GM12878 (cell line): ENCODE data around the gene GPM6B. TPM values are rescaled to one million over a fixed set of nuclear protein-coding genes. Genes with fewer than 3 reads are reported as not detected.

ENCODE experiments used
- BHLHE40 ChIP-seq, 2 experiments: fragments of 450-650 bp in 1 of 2; IDR thresholded peaks; 2 replicates each; pipeline ENCODE4 v1.6.1; 2011 to 2017; ENCODE audit warnings: low read depth in 2 of 2, borderline replicate concordance in 1 of 2, improper control_type of control experiment in 1 of 2, low read length in 1 of 2, mild to moderate bottlenecking in 1 of 2
- CBX3 ChIP-seq: fragments of 200-600 bp; sonication (generic); IDR thresholded peaks from 2 replicates; pipeline ENCODE4 v1.6.1; 2016; ENCODE audit warnings: low read depth, borderline replicate concordance
- FOXM1 ChIP-seq: IDR thresholded peaks from 2 replicates; pipeline ENCODE4 v1.6.1; 2012; ENCODE audit warnings: low read depth, mild to moderate bottlenecking, inconsistent platforms, low read length, moderate library complexity
- GATAD2B ChIP-seq: fragments of 450-650 bp; conservative IDR thresholded peaks from 2 replicates; pipeline ENCODE4 v1.6.1; 2017; ENCODE audit warnings: low read depth, mild to moderate bottlenecking, moderate library complexity
- IRF4 ChIP-seq: IDR thresholded peaks from 2 replicates; pipeline ENCODE4 v1.6.1; 2011; ENCODE audit warnings: low read depth, low read length
- JUND ChIP-seq: IDR thresholded peaks from 2 replicates; pipeline ENCODE4 v1.6.1; 2012; ENCODE audit warnings: low read depth, mild to moderate bottlenecking, low read length, improper control_type of control experiment, moderate library complexity
- MXI1 ChIP-seq: fragments of 150-350 bp; IDR thresholded peaks from 2 replicates; pipeline ENCODE4 v1.6.1; 2011; ENCODE audit warnings: low read depth, mild to moderate bottlenecking, inconsistent platforms, low read length, improper control_type of control experiment
- NBN ChIP-seq: fragments of 450-650 bp; IDR thresholded peaks from 2 replicates; pipeline ENCODE4 v1.6.1; 2016
- NFIC ChIP-seq: IDR thresholded peaks from 2 replicates; pipeline ENCODE4 v1.6.1; 2012; ENCODE audit warnings: low read depth, mild to moderate bottlenecking, inconsistent platforms, low read length, moderate library complexity
- PAX5 ChIP-seq: IDR thresholded peaks from 2 replicates; pipeline ENCODE4 v1.6.1; 2011; ENCODE audit warnings: low read depth, low read length, borderline replicate concordance
- PAX8 ChIP-seq: fragments of 450-650 bp; IDR thresholded peaks from 2 replicates; pipeline ENCODE4 v1.6.1; 2017; ENCODE audit warnings: mild to moderate bottlenecking, moderate library complexity
- POLR2AphosphoS2 ChIP-seq: IDR thresholded peaks from 2 replicates; pipeline ENCODE4 v1.6.1; 2011; ENCODE audit warnings: low read depth, mild to moderate bottlenecking, low read length, improper control_type of control experiment, moderate library complexity
- SRF ChIP-seq, 2 experiments: IDR thresholded peaks; 2 replicates each; pipeline ENCODE4 v1.6.1; 2011; ENCODE audit warnings: low read depth in 2 of 2, low read length in 2 of 2, mild to moderate bottlenecking in 1 of 2, moderate library complexity in 1 of 2
- STAT1 ChIP-seq: fragments of 450-650 bp; conservative IDR thresholded peaks from 2 replicates; pipeline ENCODE4 v1.6.1; 2014; ENCODE audit warnings: antibody characterized with exemption, mild to moderate bottlenecking
- ZNF274 ChIP-seq: IDR thresholded peaks from one replicate; pipeline ENCODE4 v1.8.0; 2011; ENCODE audit not compliant: insufficient read length, insufficient read depth
- ZNF622 ChIP-seq: fragments of 450-650 bp; IDR thresholded peaks from 2 replicates; pipeline ENCODE4 v1.6.1; 2017; ENCODE audit warnings: mild to moderate bottlenecking, inconsistent platforms
- polyA plus RNA-seq, 11 experiments: library from polyadenylated mRNA; depleted of rRNA in 4 of 11; unstranded in 6 of 11; stranded (reverse) in 5 of 11; fragments of >200 nt; fragmentation: Nextera tagmentation in 4 of 11; fragmentation: Illumina TruSeq in 1 of 11; extraction: Ambion mirVana in 4 of 11; extraction: Trizol in 1 of 11; gene quantifications; 1 replicate in 1 of 11; 2 replicates in 10 of 11; pipeline versions ENCODE4 v1.2.1 to v1.2.3, GENCODE V29; 2011 to 2016; ENCODE audit warnings: inconsistent platforms in 2 of 11, missing spikeins in 2 of 11, low read depth in 1 of 11
- total RNA-seq, 4 experiments: library from RNA; depleted of rRNA in 3 of 4; stranded (reverse); fragments of >200 nt in 3 of 4; fragmentation: Illumina TruSeq in 1 of 4; extraction: Trizol in 1 of 4; gene quantifications; 2 replicates each; pipeline versions ENCODE4 v1.2.1 to v1.2.3, GENCODE V29; 2013 to 2021
- TF ChIP-seq, protein P1 (sequence below): fragments of 450-650 bp; IDR thresholded peaks from 2 replicates; pipeline ENCODE4 v1.6.1; 2017; ENCODE audit warnings: antibody characterized with exemption, mild to moderate bottlenecking, moderate library complexity
- TF ChIP-seq, protein P2 (sequence below): fragments of 450-650 bp; conservative IDR thresholded peaks from 2 replicates; pipeline ENCODE4 v1.6.1; 2017; ENCODE audit warnings: mild to moderate bottlenecking, moderate library complexity
- TF ChIP-seq, protein P3 (sequence below): IDR thresholded peaks from 2 replicates; pipeline ENCODE4 v1.6.1; 2012; ENCODE audit warnings: low read length, inconsistent platforms
- TF ChIP-seq, protein P4 (sequence below): IDR thresholded peaks from 2 replicates; pipeline ENCODE4 v1.6.1; 2012; ENCODE audit warnings: low read depth, low read length, improper control_type of control experiment

GPM6B gene
- total and polyA plus RNA-seq, 10 of the 15 experiments (the other 5 are each of a cell fraction or from before 2014, with no cell fraction given): 0.01 to 2.6 (median 0.37) TPM; not detected in 2

DNA sequence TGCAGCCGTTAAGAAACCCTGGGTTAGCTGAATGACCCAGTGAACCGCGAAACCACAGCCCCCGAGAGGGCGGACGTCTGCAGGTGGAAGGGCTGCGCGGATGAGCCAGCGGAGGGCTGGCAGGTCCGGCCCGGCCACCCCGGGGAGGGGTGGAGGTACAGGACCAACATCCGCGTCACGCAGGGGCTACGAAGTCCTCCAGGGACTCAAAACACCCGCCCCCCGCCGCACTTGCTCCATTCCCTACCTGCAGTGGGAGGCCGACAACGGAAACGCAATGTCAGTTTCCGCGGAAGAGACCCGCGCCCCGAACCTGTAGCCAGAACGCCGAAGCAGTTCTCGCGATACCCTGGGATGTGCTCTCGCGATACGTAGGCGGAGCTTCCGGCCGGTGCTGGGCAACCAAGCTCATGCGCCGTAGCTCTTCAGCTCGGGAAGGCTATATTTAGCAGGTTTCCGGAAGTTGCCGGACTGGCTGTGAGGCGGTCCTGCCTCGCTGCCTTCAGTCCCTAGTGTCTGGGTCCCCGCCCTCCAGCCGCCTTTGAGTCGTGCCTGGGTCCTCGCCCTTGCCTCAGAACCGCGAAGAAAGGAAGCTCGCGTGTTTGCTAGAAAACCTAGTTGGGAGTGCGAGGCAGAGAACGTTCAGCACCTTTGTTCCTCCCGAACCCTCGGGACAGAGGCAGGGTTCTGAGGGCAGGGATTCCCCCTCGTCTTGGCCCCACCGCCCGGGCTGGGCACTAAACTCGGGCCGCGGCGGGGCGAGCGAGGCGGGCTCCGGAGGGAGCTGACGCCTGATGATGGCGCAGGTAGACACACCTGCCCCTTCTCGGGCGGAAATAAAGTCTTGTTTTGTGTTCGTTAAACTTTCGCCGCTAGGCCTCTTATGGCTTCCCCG is 82.4 kb downstream of the GPM6B start, which contains the start of the genes OFD1 and TRAPPC2 (continued):
- TF ChIP-seq, protein P1, sequence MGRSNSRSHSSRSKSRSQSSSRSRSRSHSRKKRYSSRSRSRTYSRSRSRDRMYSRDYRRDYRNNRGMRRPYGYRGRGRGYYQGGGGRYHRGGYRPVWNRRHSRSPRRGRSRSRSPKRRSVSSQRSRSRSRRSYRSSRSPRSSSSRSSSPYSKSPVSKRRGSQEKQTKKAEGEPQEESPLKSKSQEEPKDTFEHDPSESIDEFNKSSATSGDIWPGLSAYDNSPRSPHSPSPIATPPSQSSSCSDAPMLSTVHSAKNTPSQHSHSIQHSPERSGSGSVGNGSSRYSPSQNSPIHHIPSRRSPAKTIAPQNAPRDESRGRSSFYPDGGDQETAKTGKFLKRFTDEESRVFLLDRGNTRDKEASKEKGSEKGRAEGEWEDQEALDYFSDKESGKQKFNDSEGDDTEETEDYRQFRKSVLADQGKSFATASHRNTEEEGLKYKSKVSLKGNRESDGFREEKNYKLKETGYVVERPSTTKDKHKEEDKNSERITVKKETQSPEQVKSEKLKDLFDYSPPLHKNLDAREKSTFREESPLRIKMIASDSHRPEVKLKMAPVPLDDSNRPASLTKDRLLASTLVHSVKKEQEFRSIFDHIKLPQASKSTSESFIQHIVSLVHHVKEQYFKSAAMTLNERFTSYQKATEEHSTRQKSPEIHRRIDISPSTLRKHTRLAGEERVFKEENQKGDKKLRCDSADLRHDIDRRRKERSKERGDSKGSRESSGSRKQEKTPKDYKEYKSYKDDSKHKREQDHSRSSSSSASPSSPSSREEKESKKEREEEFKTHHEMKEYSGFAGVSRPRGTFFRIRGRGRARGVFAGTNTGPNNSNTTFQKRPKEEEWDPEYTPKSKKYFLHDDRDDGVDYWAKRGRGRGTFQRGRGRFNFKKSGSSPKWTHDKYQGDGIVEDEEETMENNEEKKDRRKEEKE: no peak
- no peak for TF ChIP-seq NFIC
- peak; percentile 71 for TF ChIP-seq MXI1
- TF ChIP-seq ZNF622: no peak
- no peak for TF ChIP-seq JUND
- TF ChIP-seq, protein P2, sequence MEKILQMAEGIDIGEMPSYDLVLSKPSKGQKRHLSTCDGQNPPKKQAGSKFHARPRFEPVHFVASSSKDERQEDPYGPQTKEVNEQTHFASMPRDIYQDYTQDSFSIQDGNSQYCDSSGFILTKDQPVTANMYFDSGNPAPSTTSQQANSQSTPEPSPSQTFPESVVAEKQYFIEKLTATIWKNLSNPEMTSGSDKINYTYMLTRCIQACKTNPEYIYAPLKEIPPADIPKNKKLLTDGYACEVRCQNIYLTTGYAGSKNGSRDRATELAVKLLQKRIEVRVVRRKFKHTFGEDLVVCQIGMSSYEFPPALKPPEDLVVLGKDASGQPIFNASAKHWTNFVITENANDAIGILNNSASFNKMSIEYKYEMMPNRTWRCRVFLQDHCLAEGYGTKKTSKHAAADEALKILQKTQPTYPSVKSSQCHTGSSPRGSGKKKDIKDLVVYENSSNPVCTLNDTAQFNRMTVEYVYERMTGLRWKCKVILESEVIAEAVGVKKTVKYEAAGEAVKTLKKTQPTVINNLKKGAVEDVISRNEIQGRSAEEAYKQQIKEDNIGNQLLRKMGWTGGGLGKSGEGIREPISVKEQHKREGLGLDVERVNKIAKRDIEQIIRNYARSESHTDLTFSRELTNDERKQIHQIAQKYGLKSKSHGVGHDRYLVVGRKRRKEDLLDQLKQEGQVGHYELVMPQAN: peak; percentile 60
- peak; percentile 75 for TF ChIP-seq GATAD2B
- no peak for TF ChIP-seq ZNF274
- TF ChIP-seq STAT1: 0 out of 2 replicates have a peak, but pooled peaks have one; percentile 75
- 0 out of 2 replicates have a peak, but pooled peaks have one; percentile 26 for TF ChIP-seq FOXM1
- peak; percentile 64 to 76; a peak in 3 of 4 replicates for TF ChIP-seq BHLHE40 (IDR thresholded peaks at IDR 0.05; ENCODE audit: borderline replicate concordance in 1 of 2, low read depth in 2 of 2, low read length in 1 of 2)
- no peak for TF ChIP-seq PAX8
- peak; percentile 72 for TF ChIP-seq POLR2AphosphoS2
- TF ChIP-seq, protein P3, sequence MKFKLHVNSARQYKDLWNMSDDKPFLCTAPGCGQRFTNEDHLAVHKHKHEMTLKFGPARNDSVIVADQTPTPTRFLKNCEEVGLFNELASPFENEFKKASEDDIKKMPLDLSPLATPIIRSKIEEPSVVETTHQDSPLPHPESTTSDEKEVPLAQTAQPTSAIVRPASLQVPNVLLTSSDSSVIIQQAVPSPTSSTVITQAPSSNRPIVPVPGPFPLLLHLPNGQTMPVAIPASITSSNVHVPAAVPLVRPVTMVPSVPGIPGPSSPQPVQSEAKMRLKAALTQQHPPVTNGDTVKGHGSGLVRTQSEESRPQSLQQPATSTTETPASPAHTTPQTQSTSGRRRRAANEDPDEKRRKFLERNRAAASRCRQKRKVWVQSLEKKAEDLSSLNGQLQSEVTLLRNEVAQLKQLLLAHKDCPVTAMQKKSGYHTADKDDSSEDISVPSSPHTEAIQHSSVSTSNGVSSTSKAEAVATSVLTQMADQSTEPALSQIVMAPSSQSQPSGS: 0 out of 2 replicates have a peak, but pooled peaks have one; percentile 40
- no peak for TF ChIP-seq CBX3
- TF ChIP-seq, protein P4, sequence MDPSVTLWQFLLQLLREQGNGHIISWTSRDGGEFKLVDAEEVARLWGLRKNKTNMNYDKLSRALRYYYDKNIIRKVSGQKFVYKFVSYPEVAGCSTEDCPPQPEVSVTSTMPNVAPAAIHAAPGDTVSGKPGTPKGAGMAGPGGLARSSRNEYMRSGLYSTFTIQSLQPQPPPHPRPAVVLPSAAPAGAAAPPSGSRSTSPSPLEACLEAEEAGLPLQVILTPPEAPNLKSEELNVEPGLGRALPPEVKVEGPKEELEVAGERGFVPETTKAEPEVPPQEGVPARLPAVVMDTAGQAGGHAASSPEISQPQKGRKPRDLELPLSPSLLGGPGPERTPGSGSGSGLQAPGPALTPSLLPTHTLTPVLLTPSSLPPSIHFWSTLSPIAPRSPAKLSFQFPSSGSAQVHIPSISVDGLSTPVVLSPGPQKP: peak; percentile 98
- TF ChIP-seq NBN: 0 out of 2 replicates have a peak, but pooled peaks have one; percentile 70
- TF ChIP-seq PAX5: peak; percentile 95
- TF ChIP-seq SRF (IDR thresholded peaks at IDR 0.05; ENCODE audit: low read depth in 2 of 2, low read length in 2 of 2): peak; percentile 95 to 96
- no peak for TF ChIP-seq IRF4
